Measurements from ENCODE around the gene FZD10.

Gene FZD10

GRCh38 chr12:130128790-130129735 lies 33.2 kb upstream of the FZD10 start:
- in situ Hi-C loops (cut with MboI; ENCODE audit: low pct_unique_long_range_greater_than_20kb, low sequenced_read_pairs), result no loop called here

GRCh38 chr12:130130346-130130745 lies 31.9 kb upstream of the FZD10 start:
- in situ Hi-C loops (cut with MboI; ENCODE audit: low pct_unique_long_range_greater_than_20kb, low sequenced_read_pairs), result no loop called here
- DNase-seq, result no peak

More at GRCh38 chr12:130128790-130129735, 33.2 kb upstream of the FZD10 start:
- DNase-seq, result no peak

GRCh38 chr12:130131025-130131424 lies 31.2 kb upstream of the FZD10 start:
- in situ Hi-C loops (cut with MboI; ENCODE audit: low pct_unique_long_range_greater_than_20kb, low sequenced_read_pairs), result no loop called here
- DNase-seq, result no peak

- in situ Hi-C loops (cut with MboI; ENCODE audit: low pct_unique_long_range_greater_than_20kb, low sequenced_read_pairs), result no loop called here
- DNase-seq, result no peak
These were observed 30.5 kb upstream of the FZD10 start for GRCh38 chr12:130131801-130132200.

- DNase-seq, result no peak
- in situ Hi-C loops (cut with MboI; ENCODE audit: low pct_unique_long_range_greater_than_20kb, low sequenced_read_pairs), result no loop called here
These were observed 29.3 kb upstream of the FZD10 start for GRCh38 chr12:130132831-130133511.

GRCh38 chr12:130133851-130134562 lies 28.3 kb upstream of the FZD10 start:
- in situ Hi-C loops (cut with MboI; ENCODE audit: low pct_unique_long_range_greater_than_20kb, low sequenced_read_pairs), result no loop called here
- no peak for DNase-seq

GRCh38 chr12:130134563-130134915 lies 27.7 kb upstream of the FZD10 start:
- in situ Hi-C loops (cut with MboI; ENCODE audit: low pct_unique_long_range_greater_than_20kb, low sequenced_read_pairs), result no loop called here
- DNase-seq, result no peak

GRCh38 chr12:130136509-130137039 lies 25.7 kb upstream of the FZD10 start:
- DNase-seq, result no peak
- in situ Hi-C loops (cut with MboI; ENCODE audit: low pct_unique_long_range_greater_than_20kb, low sequenced_read_pairs), result no loop called here

GRCh38 chr12:130137040-130138018 lies 24.9 kb upstream of the FZD10 start:
- no peak for DNase-seq
- in situ Hi-C loops (cut with MboI; ENCODE audit: low pct_unique_long_range_greater_than_20kb, low sequenced_read_pairs), result no loop called here

- in situ Hi-C loops (cut with MboI; ENCODE audit: low pct_unique_long_range_greater_than_20kb, low sequenced_read_pairs), result no loop called here
- DNase-seq, result no peak
These were observed 23.8 kb upstream of the FZD10 start for GRCh38 chr12:130138478-130138877.

GRCh38 chr12:130139567-130140421 lies 22.5 kb upstream of the FZD10 start:
- in situ Hi-C loops (cut with MboI; ENCODE audit: low pct_unique_long_range_greater_than_20kb, low sequenced_read_pairs), result no loop called here
- no peak for DNase-seq

- in situ Hi-C loops (cut with MboI; ENCODE audit: low pct_unique_long_range_greater_than_20kb, low sequenced_read_pairs), result no loop called here
- no peak for DNase-seq
These were observed 21.2 kb upstream of the FZD10 start for GRCh38 chr12:130141105-130141504.

- in situ Hi-C loops (cut with MboI; ENCODE audit: low pct_unique_long_range_greater_than_20kb, low sequenced_read_pairs), result no loop called here
- DNase-seq, result no peak
These were observed 20.2 kb upstream of the FZD10 start for GRCh38 chr12:130141901-130142683.

GRCh38 chr12:130142736-130143135 lies 19.5 kb upstream of the FZD10 start:
- DNase-seq, result no peak
- in situ Hi-C loops (cut with MboI; ENCODE audit: low pct_unique_long_range_greater_than_20kb, low sequenced_read_pairs), result no loop called here

GRCh38 chr12:130143136-130143535 lies 19.1 kb upstream of the FZD10 start:
- no peak for DNase-seq

GRCh38 chr12:130144256-130144655 lies 18.0 kb upstream of the FZD10 start:
- no peak for DNase-seq
- in situ Hi-C loops (cut with MboI; ENCODE audit: low pct_unique_long_range_greater_than_20kb, low sequenced_read_pairs), result no loop called here

More at GRCh38 chr12:130143136-130143535, 19.1 kb upstream of the FZD10 start:
- in situ Hi-C loops (cut with MboI; ENCODE audit: low pct_unique_long_range_greater_than_20kb, low sequenced_read_pairs), result no loop called here

- no peak for DNase-seq
- in situ Hi-C loops (cut with MboI; ENCODE audit: low pct_unique_long_range_greater_than_20kb, low sequenced_read_pairs), result no loop called here
These were observed 16.5 kb upstream of the FZD10 start for GRCh38 chr12:130145731-130146130.
